IPS-20b (cell line): Measurements from ENCODE around the gene CDH4.

ENCODE experiments used
- H3K27ac ChIP-seq: one replicate; pipeline ENCODE4 v1.5.1; 2013; ENCODE audit warnings: low read length
- H3K27me3 ChIP-seq: 2 replicates; pipeline ENCODE4 v1.6.1; 2013; ENCODE audit warnings: mild to moderate bottlenecking, low read length, inconsistent platforms; ENCODE audit not compliant: insufficient read depth
- H3K36me3 ChIP-seq: 2 replicates; pipeline ENCODE4 v1.6.1; 2013; ENCODE audit warnings: low read depth, mild to moderate bottlenecking, inconsistent platforms, low read length, moderate library complexity; ENCODE audit not compliant: insufficient read depth
- H3K4me1 ChIP-seq: 2 replicates; pipeline ENCODE4 v1.6.1; 2013; ENCODE audit warnings: mild to moderate bottlenecking, control low read depth, inconsistent platforms, low read length, moderate library complexity; ENCODE audit not compliant: insufficient read depth
- H3K4me3 ChIP-seq: 2 replicates; pipeline ENCODE4 v1.5.1; 2013; ENCODE audit warnings: mild to moderate bottlenecking, low read length, inconsistent platforms
- H3K9ac ChIP-seq: 2 replicates; pipeline ENCODE4 v1.6.1; 2013; ENCODE audit warnings: low read depth, mild to moderate bottlenecking, inconsistent platforms, low read length, moderate library complexity
- H3K9me3 ChIP-seq: 2 replicates; pipeline ENCODE4 v1.6.1; 2013; ENCODE audit warnings: mild to moderate bottlenecking, low read depth, low read length, inconsistent platforms; ENCODE audit not compliant: insufficient read depth

The CDH4 gene

GRCh38 chr20:61682114-61682995 is 430.3 kb downstream of the CDH4 start:
- Histone ChIP-seq H3K27me3 (peaks cover 76% of the 10 kb centered on the region), H3K9ac (no peak overlapping the region), H3K4me3 (no peak overlapping the region), H3K4me1 (no peaks in the 10 kb centered on the region), H3K9me3 (no peaks in the 10 kb centered on the region), H3K27ac (no peak overlapping the region), H3K36me3 (no peaks in the 10 kb centered on the region)

DNA sequence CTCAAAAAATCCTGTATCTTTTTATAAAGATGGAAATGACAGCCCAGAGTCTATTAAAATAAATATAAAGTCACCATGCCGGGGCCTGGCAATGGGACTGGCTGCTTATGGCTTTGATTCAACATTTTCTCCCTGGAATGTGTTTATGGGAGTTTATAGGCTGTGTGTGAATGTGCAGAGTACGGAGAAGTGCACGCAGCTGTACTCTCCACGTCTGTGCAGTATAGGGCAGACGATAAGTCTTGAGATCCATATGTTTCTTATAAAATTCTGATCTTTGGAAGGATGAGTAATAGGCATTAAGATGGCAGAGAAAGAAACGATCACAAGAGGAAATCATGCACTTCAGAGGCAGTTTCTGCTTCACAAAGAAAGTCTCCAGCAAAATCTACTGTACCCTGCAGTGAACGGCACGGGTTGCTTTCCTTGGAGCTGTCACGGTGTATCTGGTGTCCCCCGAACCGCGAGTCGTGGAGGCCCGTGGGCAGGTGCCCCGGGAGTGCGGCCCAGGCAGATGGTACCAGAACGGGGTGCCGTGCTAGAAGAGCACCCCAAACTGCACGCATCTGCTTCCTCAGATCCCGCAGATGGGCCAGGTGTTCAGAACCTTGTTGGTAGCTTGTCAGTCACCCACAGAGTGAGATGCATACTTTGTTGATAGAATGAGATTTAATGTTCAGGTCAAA is 431.1 kb downstream of the CDH4 start:
- Histone ChIP-seq H3K36me3 (no peaks in the 10 kb centered on the region), H3K9ac (no peak overlapping the region), H3K4me1 (no peaks in the 10 kb centered on the region), H3K27me3 (peaks cover 71% of the 10 kb centered on the region), H3K27ac (no peak overlapping the region), H3K9me3 (no peaks in the 10 kb centered on the region), H3K4me3 (no peak overlapping the region)

- H3K36me3 ChIP-seq: no peaks in the 10 kb centered on the region
- no peak overlapping the region for H3K9ac ChIP-seq
- no peaks in the 10 kb centered on the region for H3K4me1 ChIP-seq
- H3K27ac ChIP-seq: no peak overlapping the region
- H3K27me3 ChIP-seq: peaks cover 65% of the 10 kb centered on the region
- H3K4me3 ChIP-seq: no peak overlapping the region
- H3K9me3 ChIP-seq: no peaks in the 10 kb centered on the region
These were observed 431.7 kb downstream of the CDH4 start for GRCh38 chr20:61683721-61684120.

DNA sequence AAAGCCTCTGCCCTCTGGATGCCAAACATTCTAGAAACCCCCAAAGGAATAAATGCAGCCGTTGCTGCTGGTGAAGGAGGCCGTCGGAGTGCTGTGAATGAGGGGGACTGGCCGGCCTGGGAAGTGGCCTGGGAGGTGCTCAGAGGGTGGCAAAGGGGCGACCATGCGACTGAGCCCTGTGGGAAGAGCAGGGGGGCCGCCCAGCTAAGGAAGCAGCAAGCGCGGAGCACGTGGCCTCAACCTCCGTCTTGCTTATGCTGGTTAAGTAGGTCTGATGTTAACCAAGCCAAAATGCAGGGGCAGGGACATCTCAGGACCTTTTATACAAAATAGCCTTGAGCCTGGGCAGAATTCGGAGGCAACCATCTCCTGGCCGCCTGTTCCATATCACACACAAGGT is 432.1 kb downstream of the CDH4 start:
- Histone ChIP-seq H3K9ac (no peak overlapping the region), H3K9me3 (no peaks in the 10 kb centered on the region), H3K27me3 (peaks cover 61% of the 10 kb centered on the region), H3K4me1 (no peaks in the 10 kb centered on the region), H3K4me3 (no peak overlapping the region), H3K36me3 (no peaks in the 10 kb centered on the region), H3K27ac (no peak overlapping the region)

GRCh38 chr20:61684583-61685235 is 432.6 kb downstream of the CDH4 start:
- Histone ChIP-seq H3K4me1 (no peaks in the 10 kb centered on the region), H3K9ac (no peak overlapping the region), H3K4me3 (no peak overlapping the region)

DNA sequence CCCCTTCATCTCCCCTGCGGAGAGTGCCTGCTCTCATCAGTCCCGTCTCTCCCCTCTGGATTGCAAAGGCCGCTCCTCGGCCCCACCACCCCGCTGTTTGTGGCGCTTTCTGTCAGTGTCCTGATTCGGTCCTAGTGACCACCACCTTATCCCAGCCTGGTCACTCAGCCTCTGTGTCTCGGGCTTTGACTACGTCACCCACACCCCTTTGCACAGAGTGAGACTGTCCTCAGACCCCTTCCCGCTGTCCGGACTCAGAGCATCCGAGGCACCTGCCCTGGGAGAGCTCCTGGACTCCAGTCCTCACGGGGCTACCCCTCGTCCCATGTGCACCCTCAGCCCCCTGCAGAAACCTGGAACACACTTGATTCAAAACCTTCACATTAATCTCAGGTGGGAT is 433.4 kb downstream of the CDH4 start:
- Histone ChIP-seq H3K9ac (no peak overlapping the region), H3K27ac (no peak overlapping the region), H3K27me3 (peaks cover 53% of the 10 kb centered on the region), H3K4me1 (no peaks in the 10 kb centered on the region), H3K36me3 (no peaks in the 10 kb centered on the region), H3K4me3 (no peak overlapping the region), H3K9me3 (no peaks in the 10 kb centered on the region)

More at GRCh38 chr20:61684583-61685235, 432.6 kb downstream of the CDH4 start:
- H3K36me3 ChIP-seq: no peaks in the 10 kb centered on the region
- no peak overlapping the region for H3K27ac ChIP-seq
- H3K27me3 ChIP-seq: peaks cover 55% of the 10 kb centered on the region
- no peaks in the 10 kb centered on the region for H3K9me3 ChIP-seq

GRCh38 chr20:61686051-61686936 is 434.2 kb downstream of the CDH4 start:
- Histone ChIP-seq H3K9ac (no peak overlapping the region), H3K27ac (no peak overlapping the region), H3K36me3 (no peaks in the 10 kb centered on the region), H3K27me3 (peaks cover 50% of the 10 kb centered on the region), H3K9me3 (no peaks in the 10 kb centered on the region), H3K4me1 (no peaks in the 10 kb centered on the region), H3K4me3 (no peak overlapping the region)

DNA sequence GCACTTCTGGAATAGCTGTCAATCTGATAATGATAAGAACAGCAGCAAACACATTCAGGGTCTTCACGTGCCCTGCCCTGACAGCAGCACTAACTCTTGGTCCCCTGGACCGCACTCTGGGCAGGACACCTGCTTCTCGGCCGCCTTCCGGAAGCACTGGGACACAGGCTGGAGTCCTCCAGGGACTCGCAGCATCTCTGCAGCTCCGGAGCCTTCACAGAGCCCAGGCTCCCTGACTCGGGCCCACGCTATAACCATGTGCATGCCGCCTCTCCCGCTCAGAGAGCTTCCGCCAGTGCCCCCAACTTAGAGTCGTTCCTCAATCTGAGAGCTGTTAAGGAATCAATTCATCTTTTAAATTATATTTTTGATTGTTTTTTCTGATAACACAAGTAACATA is 436.4 kb downstream of the CDH4 start:
- Histone ChIP-seq H3K4me1 (no peaks in the 10 kb centered on the region), H3K36me3 (no peaks in the 10 kb centered on the region), H3K9me3 (no peaks in the 10 kb centered on the region), H3K27me3 (peaks cover 37% of the 10 kb centered on the region), H3K4me3 (no peak overlapping the region), H3K27ac (no peak overlapping the region), H3K9ac (no peak overlapping the region)

GRCh38 chr20:61690150-61690549 is 438.1 kb downstream of the CDH4 start:
- H3K9me3 ChIP-seq: no peaks in the 10 kb centered on the region
- H3K36me3 ChIP-seq: no peaks in the 10 kb centered on the region
- peaks cover 37% of the 10 kb centered on the region for H3K27me3 ChIP-seq
- no peak overlapping the region for H3K4me3 ChIP-seq
- no peaks in the 10 kb centered on the region for H3K4me1 ChIP-seq
- no peak overlapping the region for H3K9ac ChIP-seq
- no peak overlapping the region for H3K27ac ChIP-seq

GRCh38 chr20:61690993-61691838 is 439.2 kb downstream of the CDH4 start:
- Histone ChIP-seq H3K36me3 (no peaks in the 10 kb centered on the region), H3K27me3 (peaks cover 28% of the 10 kb centered on the region), H3K9ac (no peak overlapping the region), H3K27ac (no peak overlapping the region), H3K4me3 (no peak overlapping the region), H3K4me1 (no peaks in the 10 kb centered on the region), H3K9me3 (no peaks in the 10 kb centered on the region)
